ENCODE data around the gene VBP1.

DNA sequence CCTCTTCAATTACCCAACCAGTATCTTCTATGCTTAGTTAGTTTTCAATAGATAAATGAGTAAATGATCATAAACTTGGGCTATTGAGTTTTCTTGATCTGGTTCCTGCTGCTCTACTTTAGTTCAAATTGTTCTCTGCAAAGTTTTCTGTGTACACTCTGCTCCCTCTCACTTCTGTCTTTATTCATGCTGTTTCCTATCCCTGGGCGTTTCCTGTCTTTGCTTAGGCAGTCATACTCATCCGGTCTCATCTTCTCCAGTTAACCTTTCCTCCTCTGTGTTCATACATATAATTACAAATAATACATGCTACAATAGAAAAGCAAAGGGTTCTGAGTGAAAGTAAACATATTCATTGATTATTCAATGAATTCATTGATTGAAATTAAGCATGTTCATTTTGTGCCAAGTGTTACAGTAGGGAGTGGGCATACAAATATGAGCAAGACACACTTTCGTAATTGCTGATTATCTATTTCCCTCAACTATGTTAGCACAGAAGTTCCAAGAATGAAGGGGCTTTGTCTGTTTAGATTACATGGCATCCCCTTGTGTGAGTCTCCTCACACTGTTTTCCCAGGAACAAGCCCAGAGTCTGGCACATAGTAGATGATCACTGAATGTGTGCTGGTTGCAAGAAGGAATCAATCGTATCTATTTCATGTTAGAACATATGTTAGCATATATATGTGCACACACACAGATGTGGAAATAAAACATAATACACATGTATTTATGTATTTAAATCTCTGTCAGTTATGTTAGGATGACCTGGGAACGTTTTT is 46.9 kb downstream of the VBP1 start:
- TF ChIP-seq YY1 (IDR thresholded peaks at IDR 0.05; ENCODE audit: low read depth, low read length) (no peak), ZNF274 (IDR thresholded peaks at IDR 0.05; ENCODE audit: borderline replicate concordance, extremely low read depth, low read length) (no peak), GTF2F1 (IDR thresholded peaks at IDR 0.05; ENCODE audit: borderline replicate concordance, low read depth, low read length) (no peak), SP1 (IDR thresholded peaks at IDR 0.05; ENCODE audit: low read depth, low read length) (no peak)
- TF ChIP-seq, protein P1, sequence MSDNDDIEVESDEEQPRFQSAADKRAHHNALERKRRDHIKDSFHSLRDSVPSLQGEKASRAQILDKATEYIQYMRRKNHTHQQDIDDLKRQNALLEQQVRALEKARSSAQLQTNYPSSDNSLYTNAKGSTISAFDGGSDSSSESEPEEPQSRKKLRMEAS (IDR thresholded peaks at IDR 0.05), result no peak

Data from H1 (cell line).